Hepatocyte (in vitro differentiated cells): ENCODE results near the gene ZNF79. TPM values are rescaled to one million over a fixed set of nuclear protein-coding genes. Genes with fewer than 3 reads are reported as not detected.

Source experiments
- DNase-seq: peaks from one replicate; pipeline ENCODE4 v3.0.0-alpha.2; 2016; ENCODE audit warnings: low spot score
- H2AFZ ChIP-seq: fragments of 200-600 bp; sonication (generic); 2 replicates; pipeline ENCODE4 v1.6.0; 2016; ENCODE audit warnings: antibody characterized with exemption, mild to moderate bottlenecking
- H3K27ac ChIP-seq: fragments of 200-600 bp; sonication (generic); 2 replicates; pipeline ENCODE4 v1.5.1; 2016; ENCODE audit warnings: mild to moderate bottlenecking
- H3K27me3 ChIP-seq: fragments of 200-600 bp; sonication (generic); 2 replicates; pipeline ENCODE4 v1.6.1; 2016
- H3K36me3 ChIP-seq: fragments of 200-600 bp; sonication (generic); replicated peaks from 2 replicates; pipeline ENCODE4 v1.5.1; 2016; ENCODE audit warnings: low read depth; ENCODE audit not compliant: insufficient read depth
- H3K4me1 ChIP-seq: fragments of 200-600 bp; sonication (generic); 2 replicates; pipeline ENCODE4 v1.5.1; 2016; ENCODE audit warnings: mild to moderate bottlenecking, moderate library complexity; ENCODE audit not compliant: insufficient read depth
- H3K4me2 ChIP-seq: fragments of 200-600 bp; sonication (generic); 2 replicates; pipeline ENCODE4 v1.6.0; 2016
- H3K4me3 ChIP-seq: fragments of 200-600 bp; sonication (generic); 2 replicates; pipeline ENCODE4 v1.5.1; 2016; ENCODE audit warnings: mild to moderate bottlenecking
- H3K79me2 ChIP-seq: fragments of 200-600 bp; sonication (generic); 2 replicates; pipeline ENCODE4 v1.6.0; 2017; ENCODE audit warnings: mild to moderate bottlenecking
- H3K9me2 ChIP-seq: fragments of 200-600 bp; sonication (generic); replicated peaks from 2 replicates; pipeline ENCODE4 v1.6.0; 2017; ENCODE audit warnings: mild to moderate bottlenecking; ENCODE audit not compliant: insufficient read depth
- H3K9me3 ChIP-seq: fragments of 200-600 bp; sonication (generic); 2 replicates; pipeline ENCODE4 v1.5.1; 2016; ENCODE audit warnings: low read depth, mild to moderate bottlenecking
- H4K20me1 ChIP-seq: fragments of 200-600 bp; sonication (generic); 2 replicates; pipeline ENCODE4 v1.6.0; 2016; ENCODE audit warnings: mild to moderate bottlenecking; ENCODE audit not compliant: insufficient read depth, poor library complexity, severe bottlenecking
- EZH2 ChIP-seq: fragments of 200-600 bp; sonication (generic); IDR thresholded peaks from 2 replicates; pipeline ENCODE4 v1.6.1; 2016; ENCODE audit warnings: antibody characterized with exemption, mild to moderate bottlenecking, borderline replicate concordance
- EZH2phosphoT487 ChIP-seq: fragments of 200-600 bp; sonication (generic); IDR thresholded peaks from one replicate; pipeline ENCODE4 v1.6.1; 2018; ENCODE audit warnings: antibody characterized with exemption, mild to moderate bottlenecking, low read depth, moderate library complexity; ENCODE audit not compliant: unreplicated experiment, severe bottlenecking
- WGBS: methylation state at CpG from one replicate; pipeline ENCODE4 v1.1.6; 2016; ENCODE audit warnings: low lambda C conversion rate; ENCODE audit errors: missing lambda C conversion rate; 5-methylcytosine and 5-hydroxymethylcytosine counted together
- polyA plus RNA-seq: library from polyadenylated mRNA; unstranded; fragments of >200 nt; fragmentation: Nextera tagmentation; extraction: Ambion mirVana; gene quantifications from 2 replicates; pipeline ENCODE4 v1.2.1, GENCODE V29; 2016
- total RNA-seq: library from RNA; depleted of rRNA; stranded (reverse); fragments of >200 nt; gene quantifications from 2 replicates; pipeline ENCODE4 v1.2.3, GENCODE V29; 2014
- TF ChIP-seq, protein P1 (sequence below): fragments of 200-600 bp; sonication (generic); IDR thresholded peaks from 2 replicates; pipeline ENCODE4 v1.5.1; 2016; ENCODE audit warnings: antibody characterized with exemption, mild to moderate bottlenecking; ENCODE audit not compliant: poor library complexity

Gene ZNF79
- total and polyA plus RNA-seq, 2 experiments from 2014 or later = 6.0 to 9.0 TPM

DNA sequence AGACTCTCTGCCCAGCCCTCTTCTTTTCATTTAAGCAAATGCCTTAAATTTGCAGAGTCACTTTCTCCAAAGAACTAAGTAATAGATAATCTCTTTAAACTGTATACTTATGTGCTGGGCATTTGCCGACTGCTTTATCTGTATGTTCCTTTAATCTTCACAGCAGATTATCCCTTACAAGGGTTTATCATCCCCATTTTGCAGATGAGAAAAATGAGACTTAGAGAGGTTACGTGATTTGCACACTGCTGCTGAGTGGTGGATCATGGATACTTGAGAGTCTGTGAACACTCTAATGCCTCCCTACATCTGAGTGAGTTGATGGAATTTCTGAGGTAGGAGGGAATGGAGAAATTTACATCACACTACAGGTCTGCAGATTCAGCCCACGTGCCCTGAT is 4.2 kb downstream of the ZNF79 start:
- H3K4me2 ChIP-seq = no peak overlapping the region
- DNase-seq = no peak
- H4K20me1 ChIP-seq = no peaks in the 10 kb centered on the region
- WGBS = 89% methylated on average over 3 of the region's 3 CpGs
- H3K27me3 ChIP-seq = no peaks in the 10 kb centered on the region
- H2AFZ ChIP-seq = no peak overlapping the region
- peaks cover 56% of the 10 kb centered on the region for H3K79me2 ChIP-seq
- no peak overlapping the region for H3K4me3 ChIP-seq
- no peaks in the 10 kb centered on the region for H3K9me3 ChIP-seq
- no peak overlapping the region for H3K27ac ChIP-seq
- TF ChIP-seq, protein P1, sequence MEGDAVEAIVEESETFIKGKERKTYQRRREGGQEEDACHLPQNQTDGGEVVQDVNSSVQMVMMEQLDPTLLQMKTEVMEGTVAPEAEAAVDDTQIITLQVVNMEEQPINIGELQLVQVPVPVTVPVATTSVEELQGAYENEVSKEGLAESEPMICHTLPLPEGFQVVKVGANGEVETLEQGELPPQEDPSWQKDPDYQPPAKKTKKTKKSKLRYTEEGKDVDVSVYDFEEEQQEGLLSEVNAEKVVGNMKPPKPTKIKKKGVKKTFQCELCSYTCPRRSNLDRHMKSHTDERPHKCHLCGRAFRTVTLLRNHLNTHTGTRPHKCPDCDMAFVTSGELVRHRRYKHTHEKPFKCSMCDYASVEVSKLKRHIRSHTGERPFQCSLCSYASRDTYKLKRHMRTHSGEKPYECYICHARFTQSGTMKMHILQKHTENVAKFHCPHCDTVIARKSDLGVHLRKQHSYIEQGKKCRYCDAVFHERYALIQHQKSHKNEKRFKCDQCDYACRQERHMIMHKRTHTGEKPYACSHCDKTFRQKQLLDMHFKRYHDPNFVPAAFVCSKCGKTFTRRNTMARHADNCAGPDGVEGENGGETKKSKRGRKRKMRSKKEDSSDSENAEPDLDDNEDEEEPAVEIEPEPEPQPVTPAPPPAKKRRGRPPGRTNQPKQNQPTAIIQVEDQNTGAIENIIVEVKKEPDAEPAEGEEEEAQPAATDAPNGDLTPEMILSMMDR = no peak
- H3K4me1 ChIP-seq = peaks cover 9% of the 10 kb centered on the region
- no peaks in the 10 kb centered on the region for H3K9me2 ChIP-seq
- no peaks in the 10 kb centered on the region for H3K36me3 ChIP-seq

DNA sequence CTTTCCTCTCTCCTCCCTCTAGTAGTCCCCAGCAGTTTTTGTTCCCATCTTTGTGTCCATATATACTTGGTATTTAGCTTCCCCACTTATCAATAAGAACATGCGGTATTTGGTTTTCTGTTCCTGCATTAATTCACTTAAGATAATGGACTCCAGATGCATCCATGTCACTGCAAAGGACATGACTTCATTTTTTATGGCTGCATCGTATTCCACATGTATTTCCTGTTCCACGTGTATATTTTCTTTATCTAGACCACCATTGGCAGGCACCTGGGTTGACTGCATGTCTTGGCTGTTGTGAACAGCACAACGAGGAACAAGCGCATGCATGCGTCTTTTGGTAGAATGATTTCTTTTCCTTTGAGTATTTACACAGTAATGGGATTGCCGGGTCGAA is 6.2 kb downstream of the ZNF79 start:
- H3K79me2 ChIP-seq = peaks cover 48% of the 10 kb centered on the region
- H3K4me3 ChIP-seq = no peak overlapping the region
- H3K27me3 ChIP-seq = no peaks in the 10 kb centered on the region
- no peak overlapping the region for H2AFZ ChIP-seq
- no peaks in the 10 kb centered on the region for H3K36me3 ChIP-seq
- DNase-seq = no peak
- no peaks in the 10 kb centered on the region for H4K20me1 ChIP-seq
- peaks cover 6% of the 10 kb centered on the region for H3K4me1 ChIP-seq
- H3K9me3 ChIP-seq = no peaks in the 10 kb centered on the region
- H3K9me2 ChIP-seq = no peaks in the 10 kb centered on the region
- H3K4me2 ChIP-seq = no peak overlapping the region
- H3K27ac ChIP-seq = no peak overlapping the region
- TF ChIP-seq, protein P1 = no peak
- TF ChIP-seq EZH2phosphoT487 (no peak), EZH2 (no peak)
- WGBS = 98% methylated on average over 8 of the region's 8 CpGs

DNA sequence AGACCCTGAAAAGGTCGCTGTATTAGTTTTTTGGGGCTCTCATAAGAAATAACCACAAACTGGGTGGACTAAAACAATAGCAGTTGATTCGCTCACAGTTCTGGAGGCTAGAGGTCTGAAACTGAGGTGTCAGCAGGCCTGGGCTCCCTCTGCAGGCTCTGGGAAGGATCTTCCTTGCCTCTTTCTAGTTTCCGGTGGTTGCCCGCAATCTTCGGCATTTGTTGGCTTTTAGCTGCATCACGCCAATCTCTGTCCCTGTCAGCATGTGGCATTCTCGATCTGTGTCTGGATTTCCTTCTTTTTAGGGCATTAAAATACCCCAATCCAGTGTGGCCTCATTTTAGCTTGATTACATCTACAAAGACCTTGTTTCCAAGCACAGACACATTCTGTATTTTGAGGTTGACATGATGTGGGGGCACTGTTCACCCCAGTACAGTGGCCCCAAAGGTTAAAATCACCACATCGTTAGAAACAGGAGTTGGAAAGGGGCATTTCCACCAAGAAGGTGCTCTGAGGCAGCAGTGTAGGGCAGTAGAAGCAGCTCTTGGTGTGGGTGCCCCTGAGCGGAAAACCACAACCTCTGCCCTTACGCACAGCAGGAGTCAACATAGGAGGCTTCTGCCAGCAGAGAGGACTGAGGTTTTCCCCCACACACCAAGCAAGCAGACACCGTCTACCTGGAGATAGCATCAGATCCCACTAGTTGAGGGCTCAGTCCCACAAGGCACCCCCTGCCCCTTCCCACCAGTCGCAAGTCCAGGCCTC is 13.5 kb downstream of the ZNF79 start:
- Histone ChIP-seq H3K27me3 (no peaks in the 10 kb centered on the region), H3K79me2 (no peaks in the 10 kb centered on the region), H3K9me3 (no peaks in the 10 kb centered on the region), H3K27ac (no peak overlapping the region), H4K20me1 (no peaks in the 10 kb centered on the region), H3K4me2 (no peak overlapping the region), H3K4me3 (no peak overlapping the region), H2AFZ (no peak overlapping the region), H3K4me1 (no peaks in the 10 kb centered on the region), H3K9me2 (no peaks in the 10 kb centered on the region), H3K36me3 (no peaks in the 10 kb centered on the region)
- TF ChIP-seq EZH2phosphoT487 (no peak), EZH2 (no peak)
- TF ChIP-seq, protein P1 = no peak
- no peak for DNase-seq
- 94% methylated on average over 12 of the region's 12 CpGs for WGBS

DNA sequence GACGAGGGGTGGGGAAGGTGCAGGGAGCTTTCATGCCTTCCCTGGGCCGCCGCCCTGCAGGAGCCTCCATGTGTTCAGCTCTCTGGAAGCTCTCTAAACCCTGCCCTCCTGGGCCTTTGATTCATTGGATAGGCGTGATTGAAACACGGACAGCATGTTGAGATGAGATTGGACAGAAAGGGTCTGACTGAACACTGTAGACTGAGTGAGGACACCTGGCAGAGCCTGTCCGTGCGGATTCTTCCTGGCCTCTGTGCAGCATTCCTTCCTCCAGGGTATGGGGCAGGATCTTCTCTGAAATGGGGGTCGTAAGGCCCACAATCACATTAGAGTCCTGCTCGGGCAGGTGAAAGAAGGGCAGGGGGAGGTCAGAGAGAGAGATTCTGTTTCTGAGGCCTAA is 14.2 kb downstream of the ZNF79 start:
- TF ChIP-seq, protein P1 = no peak
- no peaks in the 10 kb centered on the region for H3K79me2 ChIP-seq
- no peaks in the 10 kb centered on the region for H3K9me3 ChIP-seq
- no peak overlapping the region for H3K27ac ChIP-seq
- H3K36me3 ChIP-seq = no peaks in the 10 kb centered on the region
- DNase-seq = no peak
- H3K4me2 ChIP-seq = no peak overlapping the region
- no peak overlapping the region for H3K4me3 ChIP-seq
- no peaks in the 10 kb centered on the region for H3K27me3 ChIP-seq
- no peak overlapping the region for H2AFZ ChIP-seq
- no peaks in the 10 kb centered on the region for H4K20me1 ChIP-seq
- H3K9me2 ChIP-seq = no peaks in the 10 kb centered on the region
- H3K4me1 ChIP-seq = no peaks in the 10 kb centered on the region
- 85% methylated on average over 9 of the region's 9 CpGs for WGBS
